Measurements from ENCODE around the gene YY1AP1. TPM values are rescaled to one million over a fixed set of nuclear protein-coding genes. Genes with fewer than 3 reads are reported as not detected.

The YY1AP1 gene, protein sequence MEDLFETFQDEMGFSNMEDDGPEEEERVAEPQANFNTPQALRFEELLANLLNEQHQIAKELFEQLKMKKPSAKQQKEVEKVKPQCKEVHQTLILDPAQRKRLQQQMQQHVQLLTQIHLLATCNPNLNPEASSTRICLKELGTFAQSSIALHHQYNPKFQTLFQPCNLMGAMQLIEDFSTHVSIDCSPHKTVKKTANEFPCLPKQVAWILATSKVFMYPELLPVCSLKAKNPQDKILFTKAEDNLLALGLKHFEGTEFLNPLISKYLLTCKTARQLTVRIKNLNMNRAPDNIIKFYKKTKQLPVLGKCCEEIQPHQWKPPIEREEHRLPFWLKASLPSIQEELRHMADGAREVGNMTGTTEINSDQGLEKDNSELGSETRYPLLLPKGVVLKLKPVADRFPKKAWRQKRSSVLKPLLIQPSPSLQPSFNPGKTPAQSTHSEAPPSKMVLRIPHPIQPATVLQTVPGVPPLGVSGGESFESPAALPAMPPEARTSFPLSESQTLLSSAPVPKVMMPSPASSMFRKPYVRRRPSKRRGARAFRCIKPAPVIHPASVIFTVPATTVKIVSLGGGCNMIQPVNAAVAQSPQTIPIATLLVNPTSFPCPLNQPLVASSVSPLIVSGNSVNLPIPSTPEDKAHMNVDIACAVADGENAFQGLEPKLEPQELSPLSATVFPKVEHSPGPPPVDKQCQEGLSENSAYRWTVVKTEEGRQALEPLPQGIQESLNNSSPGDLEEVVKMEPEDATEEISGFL
- total RNA-seq (2021) (58.6 and 59.3 TPM in 2 replicates), Bru-seq, nascent RNA (percentile 83 among the genes with signal in this experiment), BruChase-seq, experiment 1, labeled RNA remaining after a 2-hour chase (percentile 91 among the genes with signal in this experiment), BruChase-seq, experiment 2, labeled RNA remaining after a 6-hour chase (percentile 87 among the genes with signal in this experiment)
- long read RNA-seq, transcript YY1AP1-212 (11 exons, 2,654 nt) = minor isoform, 12 of 90 reads
- long read RNA-seq, transcript YY1AP1-211 (10 exons, 2,927 nt) = minor isoform, 7 of 90 reads
- long read RNA-seq, transcript YY1AP1-210 (10 exons, 3,073 nt) = minor isoform, 7 of 90 reads
- long read RNA-seq, transcript YY1AP1-205 (11 exons, 2,663 nt) = major isoform, 23 of 90 reads
- long read RNA-seq, partial matches to known transcripts = 6 of 90 reads
- long read RNA-seq, other reads (novel, unspliced or antisense) = 25 of 90 reads

DNA sequence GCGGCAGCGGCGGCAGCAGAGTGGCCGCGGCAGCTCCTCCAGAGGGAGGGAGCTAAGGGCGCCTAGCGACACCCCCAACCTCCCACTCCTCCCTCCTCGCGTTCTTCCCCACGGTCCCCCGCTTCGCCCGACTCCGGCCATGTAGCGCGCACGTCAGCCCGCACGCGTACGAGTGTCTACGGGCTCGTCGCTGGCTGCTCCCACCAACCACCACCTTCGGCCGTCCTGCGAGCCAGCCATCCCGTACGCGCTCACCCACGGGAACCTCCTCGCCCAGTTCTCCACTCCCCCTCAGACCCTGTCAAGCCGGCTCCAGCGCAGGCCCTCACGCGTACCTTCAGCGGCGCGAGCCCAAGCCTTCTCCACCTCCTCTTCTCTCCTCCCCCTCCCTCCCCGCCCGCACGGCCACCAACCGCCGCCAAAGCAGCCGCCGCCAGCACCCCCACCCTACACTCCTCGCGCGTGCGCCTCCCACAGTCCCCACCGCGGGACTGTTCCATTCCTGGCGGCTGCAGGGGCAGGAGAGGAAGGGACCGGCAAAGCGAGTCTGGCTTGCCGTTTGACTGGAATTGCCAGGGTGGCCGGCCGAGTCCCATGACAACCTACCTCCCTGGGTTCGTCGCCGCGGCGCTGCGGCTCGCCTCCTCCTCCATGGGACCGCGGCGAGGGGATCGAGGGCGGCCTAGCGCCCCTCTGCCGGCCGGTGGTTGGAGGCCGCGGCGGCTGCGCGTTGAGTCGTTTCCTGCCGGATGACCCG lies at the start of gene YY1AP1:
TSS of gene YY1AP1 (minus strand) at position 451 of the 757 bp plus-strand sequence. CDS start 8,338 bp downstream, outside the sequence.
- CTCF ChIA-PET = no interaction called here
- H3K27ac ChIP-seq (ENCODE audit: low read depth, low read length, poor library complexity, severe bottlenecking) = peak within 1 kb of the TSS; percentile 100
- TF ChIP-seq, protein P1, sequence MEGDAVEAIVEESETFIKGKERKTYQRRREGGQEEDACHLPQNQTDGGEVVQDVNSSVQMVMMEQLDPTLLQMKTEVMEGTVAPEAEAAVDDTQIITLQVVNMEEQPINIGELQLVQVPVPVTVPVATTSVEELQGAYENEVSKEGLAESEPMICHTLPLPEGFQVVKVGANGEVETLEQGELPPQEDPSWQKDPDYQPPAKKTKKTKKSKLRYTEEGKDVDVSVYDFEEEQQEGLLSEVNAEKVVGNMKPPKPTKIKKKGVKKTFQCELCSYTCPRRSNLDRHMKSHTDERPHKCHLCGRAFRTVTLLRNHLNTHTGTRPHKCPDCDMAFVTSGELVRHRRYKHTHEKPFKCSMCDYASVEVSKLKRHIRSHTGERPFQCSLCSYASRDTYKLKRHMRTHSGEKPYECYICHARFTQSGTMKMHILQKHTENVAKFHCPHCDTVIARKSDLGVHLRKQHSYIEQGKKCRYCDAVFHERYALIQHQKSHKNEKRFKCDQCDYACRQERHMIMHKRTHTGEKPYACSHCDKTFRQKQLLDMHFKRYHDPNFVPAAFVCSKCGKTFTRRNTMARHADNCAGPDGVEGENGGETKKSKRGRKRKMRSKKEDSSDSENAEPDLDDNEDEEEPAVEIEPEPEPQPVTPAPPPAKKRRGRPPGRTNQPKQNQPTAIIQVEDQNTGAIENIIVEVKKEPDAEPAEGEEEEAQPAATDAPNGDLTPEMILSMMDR (conservative IDR thresholded peaks at IDR 0.05; ENCODE audit: low read depth, low read length) = no peak
- no peak for TF ChIP-seq EZH2 (IDR thresholded peaks at IDR 0.05; ENCODE audit: borderline replicate concordance, low read depth, low read length, poor library complexity, severe bottlenecking)
- DNase-seq (ENCODE audit: low spot score) = peak; percentile 95
- H3K9me3 ChIP-seq (ENCODE audit: low read depth, low read length, poor library complexity, severe bottlenecking) = peaks cover 14% of the 10 kb centered on the region
- intact Hi-C loops (cut with micrococcal nuclease; ENCODE audit: unreplicated experiment) = no loop called here
- H3K27me3 ChIP-seq (replicated peaks; ENCODE audit: insufficient read depth, low read depth, low read length, poor library complexity) = no peaks in the 10 kb centered on the region
- peak within 1 kb of the TSS; percentile 91 for H3K4me3 ChIP-seq (ENCODE audit: low read depth, low read length, poor library complexity, severe bottlenecking)
- BruUV-seq (replicated peaks) = no TSS peak
- H3K4me1 ChIP-seq (ENCODE audit: insufficient read depth, low read length, poor library complexity, severe bottlenecking) = peaks cover 5% of the 10 kb centered on the region
- peaks cover 32% of the 10 kb centered on the region for H3K36me3 ChIP-seq (ENCODE audit: insufficient read depth, low read length, poor library complexity, severe bottlenecking)
- POLR2A ChIA-PET (ENCODE audit: low non-redundant PET) = interaction anchor here (0.5 to 0.6 kb wide), 2 partner anchors 217 to 585 kb away, joined by 3 read pairs; no protein-coding TSS in a partner anchor

DNA sequence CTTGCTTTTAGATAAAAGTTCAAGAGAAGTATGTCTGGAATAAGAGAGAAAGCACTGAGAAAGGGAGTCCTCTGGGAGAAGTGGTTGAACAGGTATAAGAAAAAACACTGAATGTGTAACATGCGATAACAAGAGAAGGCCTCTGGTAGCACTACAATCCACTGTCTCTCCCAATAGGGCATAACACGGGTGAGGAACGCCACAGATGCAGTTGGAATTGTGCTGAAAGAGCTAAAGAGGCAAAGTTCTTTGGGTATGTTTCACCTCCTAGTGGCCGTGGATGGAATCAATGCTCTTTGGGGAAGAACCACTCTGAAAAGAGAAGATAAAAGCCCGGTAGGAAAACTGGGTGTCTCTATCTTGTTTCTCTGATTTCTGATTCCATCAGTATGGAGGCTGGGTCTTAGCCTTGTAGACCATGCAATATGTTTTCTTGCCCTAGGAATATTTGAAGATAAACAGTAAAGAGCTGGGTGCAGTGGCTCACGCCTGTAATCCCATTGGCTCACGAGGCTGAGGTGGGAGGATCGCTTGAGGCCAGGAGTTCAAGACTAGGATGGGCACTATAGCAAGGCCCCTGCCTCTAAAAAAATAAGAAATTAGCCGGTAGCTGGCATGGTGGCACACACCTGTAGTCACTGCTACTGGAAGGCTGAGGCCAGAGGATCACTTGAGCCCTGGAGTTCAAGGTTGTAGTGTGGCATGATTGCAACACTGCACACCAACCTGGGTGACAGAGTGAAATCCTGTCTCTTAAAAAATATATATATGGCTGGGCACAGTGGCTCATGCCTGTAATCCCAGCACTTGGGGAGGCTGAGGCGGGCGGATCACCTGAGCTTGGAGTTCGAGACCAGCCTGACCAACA lies 40.7 kb upstream of the YY1AP1 start:
- peaks cover 57% of the 10 kb centered on the region for H3K36me3 ChIP-seq (ENCODE audit: insufficient read depth, low read length, poor library complexity, severe bottlenecking)
- POLR2A ChIA-PET (ENCODE audit: low non-redundant PET) = no interaction called here
- no TSS peak for BruUV-seq (replicated peaks)

More for the DNA sequence above, 40.7 kb upstream of the YY1AP1 start:
- H3K4me3 ChIP-seq (ENCODE audit: low read depth, low read length, poor library complexity, severe bottlenecking) = no peak overlapping the region
- intact Hi-C loops (cut with micrococcal nuclease; ENCODE audit: unreplicated experiment) = no loop called here
- TF ChIP-seq, protein P1 (conservative IDR thresholded peaks at IDR 0.05; ENCODE audit: low read depth, low read length) = peak; percentile 74
- no peak for TF ChIP-seq EZH2 (IDR thresholded peaks at IDR 0.05; ENCODE audit: borderline replicate concordance, low read depth, low read length, poor library complexity, severe bottlenecking)
- H3K27ac ChIP-seq (ENCODE audit: low read depth, low read length, poor library complexity, severe bottlenecking) = no peak overlapping the region
- H3K27me3 ChIP-seq (replicated peaks; ENCODE audit: insufficient read depth, low read depth, low read length, poor library complexity) = no peaks in the 10 kb centered on the region
- no peaks in the 10 kb centered on the region for H3K9me3 ChIP-seq (ENCODE audit: low read depth, low read length, poor library complexity, severe bottlenecking)
- no peaks in the 10 kb centered on the region for H3K4me1 ChIP-seq (ENCODE audit: insufficient read depth, low read length, poor library complexity, severe bottlenecking)
- CTCF ChIA-PET = interaction anchor here (0.6 kb wide), 1 partner anchor 146 kb away, joined by 3 read pairs; no protein-coding TSS in a partner anchor
- peak; percentile 78 for DNase-seq (ENCODE audit: low spot score)

Data from A673 (cell line).